Measurements from ENCODE around the gene ZCWPW1.

Gene ZCWPW1, protein sequence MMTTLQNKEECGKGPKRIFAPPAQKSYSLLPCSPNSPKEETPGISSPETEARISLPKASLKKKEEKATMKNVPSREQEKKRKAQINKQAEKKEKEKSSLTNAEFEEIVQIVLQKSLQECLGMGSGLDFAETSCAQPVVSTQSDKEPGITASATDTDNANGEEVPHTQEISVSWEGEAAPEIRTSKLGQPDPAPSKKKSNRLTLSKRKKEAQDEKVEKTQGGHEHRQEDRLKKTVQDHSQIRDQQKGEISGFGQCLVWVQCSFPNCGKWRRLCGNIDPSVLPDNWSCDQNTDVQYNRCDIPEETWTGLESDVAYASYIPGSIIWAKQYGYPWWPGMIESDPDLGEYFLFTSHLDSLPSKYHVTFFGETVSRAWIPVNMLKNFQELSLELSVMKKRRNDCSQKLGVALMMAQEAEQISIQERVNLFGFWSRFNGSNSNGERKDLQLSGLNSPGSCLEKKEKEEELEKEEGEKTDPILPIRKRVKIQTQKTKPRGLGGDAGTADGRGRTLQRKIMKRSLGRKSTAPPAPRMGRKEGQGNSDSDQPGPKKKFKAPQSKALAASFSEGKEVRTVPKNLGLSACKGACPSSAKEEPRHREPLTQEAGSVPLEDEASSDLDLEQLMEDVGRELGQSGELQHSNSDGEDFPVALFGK

GRCh38 chr7:100428199-100428966 lies at the start of gene ZCWPW1:
ZCWPW1 (minus strand) TSS chr7:100428703; CDS start chr7:100420649, 8,054 bp downstream.
- DNase-seq = peak; percentile 97

DNA sequence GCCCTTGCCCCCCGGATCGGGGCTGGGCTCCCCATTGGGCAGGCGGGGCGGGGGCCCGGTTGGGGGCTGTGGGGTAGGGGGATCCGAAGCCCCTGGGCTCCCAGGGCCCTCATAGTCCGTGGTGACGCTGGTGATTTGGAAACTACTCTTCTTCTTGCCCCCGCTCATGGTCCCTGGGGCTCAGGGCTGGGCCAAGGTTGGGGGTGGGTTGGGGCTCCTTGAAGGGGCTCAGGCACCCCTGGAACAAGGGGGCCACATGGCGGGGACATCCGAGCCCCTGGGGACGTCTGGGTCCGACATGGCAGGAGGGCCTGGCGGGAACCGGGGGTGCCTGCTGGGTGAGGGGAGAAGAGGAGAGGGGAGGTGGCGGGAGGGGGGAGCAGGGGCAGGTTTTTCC lies 49.4 kb upstream of the ZCWPW1 start:
- DNase-seq = no peak

DNA sequence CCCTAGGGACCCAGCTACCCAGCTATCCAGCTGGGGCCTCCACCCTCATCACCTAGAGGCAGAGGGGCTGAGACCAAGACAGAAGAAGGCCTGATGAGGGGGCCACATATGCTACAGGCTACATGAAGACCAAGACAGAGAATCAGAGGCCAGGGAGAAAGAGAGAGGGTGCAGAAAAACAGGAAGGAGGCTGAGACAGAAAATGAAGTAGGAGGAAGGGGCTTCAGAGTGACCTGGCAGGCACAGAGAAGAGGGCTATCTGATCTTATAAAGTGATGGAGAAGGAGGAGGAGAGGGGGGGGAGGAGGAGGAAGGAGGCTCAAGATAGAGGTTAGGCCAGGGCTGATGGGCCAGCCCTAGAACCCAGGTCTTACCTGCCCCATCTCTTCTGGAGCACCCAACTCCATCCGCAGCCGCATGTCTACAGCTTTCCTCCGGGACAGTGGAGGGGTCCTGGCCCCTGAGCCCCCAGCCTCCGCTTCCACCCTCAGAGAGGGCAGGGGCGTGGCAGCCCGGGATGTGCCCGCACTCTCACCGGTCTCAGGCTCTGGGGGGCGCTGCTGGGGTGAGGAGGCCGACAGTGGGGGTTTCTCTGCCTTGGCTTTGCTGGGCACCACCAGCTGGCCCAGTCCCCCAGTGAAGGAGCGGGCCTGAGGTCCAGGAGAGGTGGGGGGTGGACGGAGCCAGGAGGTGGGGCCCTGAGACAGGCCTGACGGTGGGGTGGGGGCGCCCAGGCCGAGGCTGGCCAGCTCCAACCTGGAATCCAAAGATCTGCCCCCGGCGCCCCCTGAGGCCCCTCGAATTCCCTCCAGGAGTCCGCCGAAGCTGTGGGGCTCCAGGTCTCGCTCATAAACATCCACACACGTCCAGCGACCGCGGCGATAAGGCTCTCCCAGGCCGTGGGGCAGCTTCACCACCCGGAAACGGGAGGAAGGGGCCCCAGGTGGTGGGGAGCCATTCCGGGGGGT lies 48.7 kb upstream of the ZCWPW1 start:
- no peak for DNase-seq

GRCh38 chr7:100476101-100476780 lies 47.7 kb upstream of the ZCWPW1 start:
- DNase-seq = no peak

DNA sequence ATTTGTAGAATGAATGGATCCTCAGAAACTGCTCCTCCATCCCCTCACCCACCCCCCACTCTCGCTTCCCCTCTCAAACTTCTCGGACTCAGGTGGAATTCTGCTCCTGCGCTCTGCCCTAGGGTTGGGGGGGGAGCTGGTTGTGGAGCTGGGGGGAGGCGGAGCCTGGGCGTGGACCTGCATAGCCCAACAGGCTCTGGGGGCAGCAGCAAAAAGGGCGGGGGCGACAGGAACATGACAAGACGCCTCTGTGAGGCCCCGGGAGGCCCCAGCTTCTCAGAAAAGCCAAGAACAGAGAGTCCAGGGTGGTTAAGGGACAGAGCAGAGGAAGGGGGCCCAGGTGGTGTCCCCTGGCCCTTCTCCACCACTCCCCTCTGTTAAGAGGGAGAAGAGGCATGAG lies 47.0 kb upstream of the ZCWPW1 start:
- DNase-seq = no peak

GRCh38 chr7:100472854-100473499 lies 44.5 kb upstream of the ZCWPW1 start:
- no peak for DNase-seq

- DNase-seq = no peak
Observed at GRCh38 chr7:100472121-100472851, 43.8 kb upstream of the ZCWPW1 start.

- DNase-seq = no peak
Observed at GRCh38 chr7:100471021-100471420, 42.5 kb upstream of the ZCWPW1 start.

GRCh38 chr7:100469227-100470044 lies 40.9 kb upstream of the ZCWPW1 start:
- DNase-seq = peak; percentile 91

DNA sequence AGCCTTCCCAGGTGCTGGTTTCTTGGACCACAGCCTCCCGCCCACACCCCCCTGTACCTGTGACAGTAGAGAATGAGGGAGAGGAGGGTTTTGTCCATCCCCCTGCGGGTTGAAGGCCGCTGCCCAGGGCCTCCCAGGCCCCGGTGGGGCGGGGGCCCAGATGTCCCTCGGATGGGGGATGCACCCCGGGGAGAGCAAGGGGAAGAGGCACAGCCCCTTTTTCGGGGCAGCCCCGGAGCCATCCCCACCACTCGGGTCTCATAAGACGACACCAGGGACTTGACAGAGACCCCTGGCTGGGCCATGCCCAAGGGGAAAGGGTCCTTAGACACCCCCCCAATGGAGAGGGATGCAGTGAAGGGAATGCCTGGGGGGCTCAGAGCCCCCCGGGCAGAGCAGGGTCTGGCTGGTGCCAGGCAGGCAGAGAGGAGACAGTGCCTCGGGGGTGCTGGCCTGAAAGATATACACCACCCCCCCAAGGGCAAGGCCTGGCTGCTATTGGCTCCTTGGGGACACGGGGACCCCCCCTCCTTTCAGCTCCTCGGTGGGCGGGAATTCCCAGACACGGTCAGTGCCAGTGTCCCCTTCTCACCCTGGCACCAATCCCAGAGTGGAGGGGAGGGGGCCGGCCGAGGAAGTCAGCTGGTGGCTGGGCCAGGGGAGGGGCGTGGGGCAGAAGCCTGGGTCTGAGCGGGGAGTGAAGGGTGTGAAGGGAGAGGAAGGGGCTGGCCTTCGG lies 39.3 kb upstream of the ZCWPW1 start:
- DNase-seq = no peak

- no peak for DNase-seq
Observed at GRCh38 chr7:100466653-100467605, 38.4 kb upstream of the ZCWPW1 start.

DNA sequence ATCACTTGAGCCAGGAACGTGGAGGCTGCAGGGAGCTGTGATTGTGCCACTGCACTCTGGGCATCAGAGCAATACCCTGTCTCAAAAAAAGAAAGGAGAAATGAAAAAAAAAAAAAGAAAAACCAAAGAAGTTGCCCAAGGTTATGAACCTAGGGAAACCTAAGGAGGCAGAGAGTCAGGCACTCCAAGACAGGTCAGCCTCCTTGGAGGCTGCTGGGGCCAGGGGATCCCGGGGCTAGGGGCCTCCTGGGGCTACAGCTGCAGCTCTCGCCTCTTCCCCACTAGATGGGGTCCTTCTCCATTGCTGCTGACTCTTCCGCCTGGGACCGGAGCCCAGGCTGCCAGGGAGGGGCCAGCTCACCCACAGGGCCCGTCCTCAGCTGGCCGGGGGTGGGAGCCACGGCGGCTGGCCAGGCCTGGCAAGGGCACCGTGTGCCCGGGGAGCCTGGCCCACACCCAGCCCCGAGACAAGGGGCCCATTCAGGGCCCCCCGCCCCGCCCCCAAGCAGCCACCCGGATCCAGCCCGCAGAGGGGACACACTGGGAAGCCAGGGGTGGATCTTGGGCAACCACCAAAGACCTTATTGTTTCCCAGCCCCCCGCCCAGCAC lies 37.3 kb upstream of the ZCWPW1 start:
- peak; percentile 83 for DNase-seq

DNA sequence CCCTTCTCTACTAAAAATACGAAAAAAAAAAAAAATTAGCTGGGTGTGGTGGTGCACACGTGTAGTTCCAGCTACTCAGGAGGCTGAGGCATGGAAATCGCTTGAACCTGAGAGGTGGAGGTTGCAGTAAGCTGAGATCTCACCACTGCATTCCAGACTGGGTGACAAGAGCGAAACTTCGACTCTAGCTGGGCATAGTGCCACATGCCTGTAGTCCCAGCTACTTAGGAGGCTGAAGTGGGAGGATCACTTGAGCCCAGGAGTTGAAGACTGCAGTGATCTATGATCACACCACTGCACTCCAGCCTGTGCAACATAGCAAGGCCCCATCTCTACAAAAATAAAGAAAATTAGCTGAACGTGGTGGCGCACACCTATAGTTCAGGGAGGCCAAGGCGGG lies 36.8 kb upstream of the ZCWPW1 start:
- no peak for DNase-seq

GRCh38 chr7:100464791-100465190 lies 36.3 kb upstream of the ZCWPW1 start:
- no peak for DNase-seq

- no peak for DNase-seq
Observed at GRCh38 chr7:100464210-100464660, 35.7 kb upstream of the ZCWPW1 start, which contains the start of gene SPACDR. SPACDR (minus strand) TSS chr7:100464260; CDS start chr7:100464025, 235 bp downstream.

DNA sequence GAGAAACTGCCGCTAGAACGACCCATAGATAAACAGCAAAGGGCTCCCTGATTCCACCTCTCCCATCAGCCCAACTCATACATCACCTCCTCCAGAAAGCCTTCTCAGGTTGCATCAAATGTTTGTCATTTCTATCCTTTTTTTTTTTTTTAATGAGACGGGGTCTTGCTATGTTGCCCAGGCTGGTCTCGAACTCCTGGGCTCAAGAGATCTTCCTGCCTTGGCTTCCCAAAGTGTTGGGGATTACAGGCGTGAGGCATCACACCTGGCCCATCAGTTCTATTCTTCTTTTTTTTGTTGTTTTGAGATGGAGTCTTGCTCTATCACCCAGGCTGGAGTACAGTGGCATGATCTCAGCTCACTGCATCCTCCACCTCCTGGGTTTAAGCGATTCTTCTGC lies 28.5 kb upstream of the ZCWPW1 start:
- DNase-seq = no peak

DNA sequence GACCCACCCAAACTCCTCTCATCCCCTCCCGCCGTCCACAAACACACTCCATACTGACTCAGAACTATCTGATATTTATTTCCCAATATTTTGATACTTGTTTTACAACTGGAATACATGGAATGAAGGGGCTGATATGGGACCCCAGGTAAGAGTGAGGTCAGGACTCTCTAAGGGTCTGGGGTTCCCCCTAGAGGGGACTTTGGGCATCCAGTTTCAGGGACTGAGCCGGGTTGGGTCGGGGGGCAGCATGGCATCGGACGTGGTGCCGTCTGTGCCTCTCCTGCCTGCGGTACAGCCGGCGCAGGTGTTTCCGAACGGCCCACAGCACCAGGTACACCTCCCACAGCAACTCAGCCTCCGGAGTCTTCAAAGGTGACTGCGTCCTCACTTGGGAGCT lies 28.1 kb upstream of the ZCWPW1 start:
- no peak for DNase-seq
